DND-41 (cell line): ENCODE results near the gene SH2D3C.

Experiments used
- ATAC-seq: fragments of 200-7000 bp; cut with Tn5 transposase; 3 replicates; pipeline ENCODE4 v1.9.1; 2021; ENCODE audit warnings: low read depth; ENCODE audit not compliant: insufficient read depth
- DNase-seq: peaks from one replicate; pipeline ENCODE4 v3.0.0-alpha.2; 2020
- H2AFZ ChIP-seq: 2 replicates; pipeline ENCODE4 v1.6.0; 2012; ENCODE audit warnings: low read depth, low read length
- H3K27ac ChIP-seq: 2 replicates; pipeline ENCODE4 v1.5.1; 2012; ENCODE audit warnings: low read length, inconsistent platforms
- H3K27me3 ChIP-seq: fragments of 200-600 bp; sonication (generic); 2 replicates; pipeline ENCODE4 v1.6.0; 2012; ENCODE audit warnings: low read length, mild to moderate bottlenecking, inconsistent platforms; ENCODE audit not compliant: insufficient read depth, poor library complexity
- H3K36me3 ChIP-seq: 2 replicates; pipeline ENCODE4 v1.5.1; 2012; ENCODE audit warnings: low read length, inconsistent platforms; ENCODE audit not compliant: insufficient read depth
- H3K4me1 ChIP-seq: 2 replicates; pipeline ENCODE4 v1.5.1; 2012; ENCODE audit warnings: mild to moderate bottlenecking, low read length; ENCODE audit not compliant: insufficient read depth
- H3K4me2 ChIP-seq: 2 replicates; pipeline ENCODE4 v1.6.0; 2012; ENCODE audit warnings: mild to moderate bottlenecking, moderate library complexity, low read length, inconsistent platforms; ENCODE audit not compliant: insufficient read depth
- H3K4me3 ChIP-seq, 2 experiments: fragments of 200-600 bp in 1 of 2; shearing (Covaris generic) in 1 of 2; 2 replicates each; pipeline ENCODE4 v1.5.1; 2012 to 2016; ENCODE audit warnings: inconsistent platforms in 2 of 2, low read length in 2 of 2, mild to moderate bottlenecking in 2 of 2, low read depth in 1 of 2, moderate library complexity in 1 of 2
- H3K79me2 ChIP-seq: 2 replicates; pipeline ENCODE4 v1.6.0; 2012; ENCODE audit warnings: low read length, inconsistent platforms; ENCODE audit not compliant: insufficient read depth
- H3K9ac ChIP-seq: 2 replicates; pipeline ENCODE4 v1.6.0; 2012; ENCODE audit warnings: low read depth, mild to moderate bottlenecking, inconsistent platforms, low read length, moderate library complexity
- H3K9me3 ChIP-seq: 2 replicates; pipeline ENCODE4 v1.5.1; 2012; ENCODE audit warnings: low read length, moderate library complexity, mild to moderate bottlenecking, inconsistent platforms; ENCODE audit not compliant: insufficient read depth, severe bottlenecking
- H4K20me1 ChIP-seq: 2 replicates; pipeline ENCODE4 v1.6.0; 2012; ENCODE audit warnings: low read length; ENCODE audit not compliant: insufficient read depth
- CTCF ChIP-seq: IDR thresholded peaks from 2 replicates; pipeline ENCODE4 v1.5.1; 2012; ENCODE audit warnings: borderline replicate concordance, low read length, moderate library complexity, mild to moderate bottlenecking; ENCODE audit not compliant: poor library complexity, severe bottlenecking; ENCODE audit errors: extremely low read depth
- EZH2 ChIP-seq: IDR thresholded peaks from 3 replicates; pipeline ENCODE4 v1.6.1; 2012; ENCODE audit warnings: borderline replicate concordance, low read depth, mild to moderate bottlenecking, moderate library complexity, low read length, inconsistent platforms; ENCODE audit not compliant: severe bottlenecking

Gene SH2D3C

DNA sequence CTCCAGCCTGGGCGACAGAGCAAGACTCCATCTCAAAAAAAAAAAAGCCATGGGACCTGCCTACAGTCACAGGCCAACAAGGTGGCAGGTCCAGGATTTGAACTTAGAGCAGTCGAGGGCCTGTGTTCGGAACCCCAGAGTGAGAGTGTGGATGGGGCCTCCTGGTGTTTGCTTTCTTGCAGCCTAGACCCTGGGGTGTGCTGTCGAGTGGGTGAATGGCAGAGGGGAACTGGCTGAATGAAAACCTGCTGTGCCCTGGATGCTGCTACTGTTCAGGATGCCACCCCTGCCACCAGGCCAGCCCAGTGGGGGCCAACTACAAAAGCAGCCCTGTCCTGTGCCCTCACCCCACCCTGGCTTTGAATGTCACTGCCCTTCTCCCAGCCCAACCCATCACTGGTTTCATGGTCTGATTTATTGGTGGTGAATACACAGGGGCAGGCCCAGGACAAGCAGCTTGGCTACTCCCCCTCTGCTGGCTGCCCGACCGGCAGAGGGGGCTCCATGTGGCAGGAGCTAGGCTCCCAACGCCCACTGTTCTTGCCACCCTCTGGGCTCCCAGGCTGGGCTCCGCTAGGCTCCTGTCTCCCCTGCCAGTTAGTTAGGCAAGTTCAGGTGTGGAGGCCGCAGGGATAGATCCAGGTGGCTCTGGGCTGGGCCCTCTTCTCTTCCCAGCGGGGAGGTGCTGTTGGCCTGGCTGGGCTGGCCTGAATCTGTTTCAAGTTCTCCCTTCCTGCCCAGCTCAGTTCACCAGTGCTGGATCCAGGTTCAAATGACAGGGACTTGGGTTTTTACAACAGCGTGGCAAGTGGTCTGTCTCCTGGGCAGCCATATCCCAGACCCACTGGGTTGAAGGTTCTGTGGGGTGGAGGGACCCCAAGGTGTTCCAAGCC, 36.4 kb upstream of the SH2D3C start:
- Histone ChIP-seq H2AFZ (no peak overlapping the region), H3K36me3 (peaks cover 58% of the 10 kb centered on the region), H3K4me3 (no peak overlapping the region), H3K4me2 (no peak overlapping the region), H3K79me2 (no peaks in the 10 kb centered on the region), H4K20me1 (peaks cover 7% of the 10 kb centered on the region; the same call in 1 of the 2 replicates), H3K27ac (no peak overlapping the region), H3K4me1 (no peaks in the 10 kb centered on the region), H3K9me3 (no peaks in the 10 kb centered on the region), H3K9ac (no peak overlapping the region), H3K27me3 (no peaks in the 10 kb centered on the region)
- TF ChIP-seq EZH2 = no peak
- DNase-seq (no peak), ATAC-seq (no peak)

- Histone ChIP-seq H3K9ac (no peak overlapping the region), H4K20me1 (peaks cover 7% of the 10 kb centered on the region; the same call in 1 of the 2 replicates), H3K27ac (no peak overlapping the region), H3K4me2 (no peak overlapping the region), H3K4me3 (no peak overlapping the region), H3K27me3 (no peaks in the 10 kb centered on the region), H3K36me3 (peaks cover 65% of the 10 kb centered on the region), H3K79me2 (no peaks in the 10 kb centered on the region), H3K9me3 (no peaks in the 10 kb centered on the region), H2AFZ (no peak overlapping the region), H3K4me1 (no peaks in the 10 kb centered on the region)
- ATAC-seq = no peak
- TF ChIP-seq CTCF (no peak), EZH2 (no peak)
- DNase-seq = no peak
Observed at GRCh38 chr9:127813686-127814226, 35.3 kb upstream of the SH2D3C start.

DNA sequence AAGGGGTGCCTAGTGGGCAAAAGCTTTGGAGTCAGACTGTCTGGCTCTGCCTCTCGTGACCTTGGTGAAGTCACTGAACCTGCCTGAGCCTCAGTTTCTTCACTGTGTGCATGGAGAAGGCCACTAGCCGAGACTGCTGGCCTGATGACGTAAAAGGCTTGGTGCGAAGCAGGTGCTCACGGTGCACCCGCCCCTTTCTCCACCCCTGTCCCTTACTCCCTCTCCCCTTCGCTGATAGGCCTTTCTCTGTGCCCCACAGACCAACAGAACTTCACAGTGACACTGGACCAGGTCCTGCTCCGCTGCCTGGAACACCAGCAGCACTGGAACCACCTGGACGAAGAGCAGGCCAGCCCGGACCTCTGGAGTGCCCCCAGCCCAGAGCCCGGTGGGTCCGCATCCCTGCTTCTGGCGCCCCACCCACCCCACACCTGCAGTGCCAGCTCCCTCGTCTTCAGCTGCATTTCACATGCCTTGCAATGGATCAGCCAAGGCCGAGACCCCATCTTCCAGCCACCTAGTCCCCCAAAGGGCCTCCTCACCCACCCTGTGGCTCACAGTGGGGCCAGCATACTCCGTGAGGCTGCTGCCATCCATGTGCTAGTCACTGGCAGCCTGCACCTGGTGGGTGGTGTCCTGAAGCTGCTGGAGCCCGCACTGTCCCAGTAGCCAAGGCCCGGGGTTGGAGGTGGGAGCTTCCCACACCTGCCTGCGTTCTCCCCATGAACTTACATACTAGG, 34.6 kb upstream of the SH2D3C start:
- Histone ChIP-seq H3K4me1 (no peaks in the 10 kb centered on the region), H3K4me3 (no peak overlapping the region), H2AFZ (no peak overlapping the region), H3K9me3 (no peaks in the 10 kb centered on the region), H4K20me1 (peaks cover 7% of the 10 kb centered on the region; the same call in 1 of the 2 replicates), H3K36me3 (peaks cover 72% of the 10 kb centered on the region), H3K4me2 (no peak overlapping the region), H3K27ac (no peak overlapping the region), H3K79me2 (peaks cover under 1% of the 10 kb centered on the region; the same call in 1 of the 2 replicates), H3K27me3 (no peaks in the 10 kb centered on the region), H3K9ac (no peak overlapping the region)
- ATAC-seq = no peak
- no peak for DNase-seq
- TF ChIP-seq CTCF (no peak), EZH2 (no peak)

DNA sequence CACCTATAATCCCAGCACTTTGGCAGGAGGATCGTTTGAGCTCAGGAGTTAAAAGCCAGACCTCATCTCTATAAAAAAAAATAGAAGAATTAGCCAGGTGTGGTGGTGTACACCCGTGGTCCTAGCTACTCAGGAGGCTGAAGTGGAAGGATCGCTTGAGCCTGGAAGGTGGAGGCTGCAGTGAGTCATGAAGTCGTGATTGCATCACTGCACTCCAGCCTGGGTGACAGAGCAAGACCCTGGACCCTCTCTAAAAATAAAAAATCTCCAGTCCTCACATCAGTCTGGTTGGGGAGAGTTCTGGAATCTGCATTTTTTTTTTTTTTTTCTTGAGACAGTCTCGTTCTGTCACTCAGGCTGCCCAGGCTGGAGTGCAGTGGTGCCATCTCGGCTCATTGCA, 33.5 kb upstream of the SH2D3C start:
- H3K36me3 ChIP-seq = peaks cover 80% of the 10 kb centered on the region
- no peak for ATAC-seq

More for the DNA sequence above, 33.5 kb upstream of the SH2D3C start:
- Histone ChIP-seq H3K27me3 (no peaks in the 10 kb centered on the region), H2AFZ (no peak overlapping the region), H3K4me1 (no peaks in the 10 kb centered on the region), H3K9me3 (no peaks in the 10 kb centered on the region), H3K9ac (no peak overlapping the region), H3K27ac (no peak overlapping the region), H3K79me2 (peaks cover 7% of the 10 kb centered on the region; the same call in 1 of the 2 replicates), H3K4me3 (no peak overlapping the region), H3K4me2 (no peak overlapping the region), H4K20me1 (peaks cover 11% of the 10 kb centered on the region)
- TF ChIP-seq EZH2 (no peak), CTCF (no peak)
- no peak for DNase-seq
